Spinal cord (tissue), 10 donors: ENCODE data around the gene ZNF786. TPM values are rescaled to one million over a fixed set of nuclear protein-coding genes. Genes with fewer than 3 reads are reported as not detected.
A peak's percentile ranks its signal among the peaks of the same experiment; 100 is the strongest.
"Not testable (repeated sequence)": the region's sequence is repeated elsewhere in the genome, so short reads cannot be mapped to it uniquely, and the experiment has no call there.

ENCODE experiments used
- DNase-seq, 6 donors: peaks; one replicate each; pipeline versions ENCODE4 v3.0.0 to v3.0.0-alpha.2; 2013 to 2015; ENCODE audit warnings: low spot score in 6 of 6, low read depth in 4 of 6
- H3K27ac ChIP-seq: one replicate; pipeline ENCODE4 v1.5.1; 2013; ENCODE audit warnings: low read depth, low read length, control low read depth
- H3K27me3 ChIP-seq: one replicate; pipeline ENCODE4 v1.6.1; 2013; ENCODE audit warnings: low read length; ENCODE audit not compliant: control insufficient read depth, insufficient read depth
- H3K36me3 ChIP-seq: one replicate; pipeline ENCODE4 v1.6.1; 2013; ENCODE audit warnings: low read length; ENCODE audit not compliant: control insufficient read depth, insufficient read depth
- H3K4me1 ChIP-seq: one replicate; pipeline ENCODE4 v1.6.1; 2013; ENCODE audit warnings: low read length; ENCODE audit not compliant: control insufficient read depth, insufficient read depth
- H3K4me3 ChIP-seq: one replicate; pipeline ENCODE4 v1.5.1; 2013; ENCODE audit warnings: low read depth, low read length, control low read depth
- H3K9me3 ChIP-seq: one replicate; pipeline ENCODE4 v1.6.1; 2013; ENCODE audit warnings: low read length; ENCODE audit not compliant: control insufficient read depth, insufficient read depth
- WGBS: methylation state at CpG from one replicate; pipeline ENCODE4 v1.1.5; 2013; ENCODE audit warnings: missing lambda C conversion rate; ENCODE audit not compliant: insufficient coverage; 5-methylcytosine and 5-hydroxymethylcytosine counted together
- polyA plus RNA-seq, 2 donors: library from polyadenylated mRNA; unstranded; fragments of 120-200 nt; gene quantifications; one replicate each; pipeline ENCODE4 v1.2.1, GENCODE V29; 2013; ENCODE audit not compliant: insufficient read length in 2 of 2
- total RNA-seq, 2 donors: library from RNA; depleted of rRNA in 1 of 2; stranded (reverse); fragments of 120-200 nt in 1 of 2; fragments of >200 nt in 1 of 2; gene quantifications; one replicate each; pipeline versions ENCODE4 v1.2.3 to v1.2.4, GENCODE V29; 2013 to 2014
- donor health status: healthy.

ZNF786 gene
- total and polyA plus RNA-seq, 4 donors: 9.6 to 10.8 (median 10.0) TPM

DNA sequence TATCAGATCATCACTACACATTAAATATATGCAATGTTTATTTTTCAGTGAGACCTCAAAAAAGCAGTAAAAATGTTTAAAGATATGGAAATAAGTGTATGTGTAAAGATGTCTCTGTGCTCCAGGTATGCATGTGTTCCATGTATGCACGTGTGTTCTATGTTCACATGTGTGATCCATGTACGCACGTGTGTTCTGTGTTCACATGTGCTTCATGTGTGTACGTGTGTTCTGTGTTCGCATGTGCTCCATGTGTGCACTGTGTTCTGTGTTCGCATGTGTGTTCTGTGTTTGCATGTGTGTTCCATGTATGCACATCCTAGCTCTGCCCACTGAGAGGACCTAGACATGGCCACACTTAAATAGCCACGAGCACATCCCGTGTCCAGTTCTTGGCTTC is 46.6 kb downstream of the ZNF786 start:
- H3K4me3 ChIP-seq: no peak overlapping the region
- H3K4me1 ChIP-seq: no peaks in the 10 kb centered on the region
- DNase-seq: no peak
- no peak overlapping the region for H3K27ac ChIP-seq
- H3K27me3 ChIP-seq: no peaks in the 10 kb centered on the region
- no peaks in the 10 kb centered on the region for H3K36me3 ChIP-seq
- no peaks in the 10 kb centered on the region for H3K9me3 ChIP-seq
- WGBS: 91% methylated on average over 5 of the region's 8 CpGs

DNA sequence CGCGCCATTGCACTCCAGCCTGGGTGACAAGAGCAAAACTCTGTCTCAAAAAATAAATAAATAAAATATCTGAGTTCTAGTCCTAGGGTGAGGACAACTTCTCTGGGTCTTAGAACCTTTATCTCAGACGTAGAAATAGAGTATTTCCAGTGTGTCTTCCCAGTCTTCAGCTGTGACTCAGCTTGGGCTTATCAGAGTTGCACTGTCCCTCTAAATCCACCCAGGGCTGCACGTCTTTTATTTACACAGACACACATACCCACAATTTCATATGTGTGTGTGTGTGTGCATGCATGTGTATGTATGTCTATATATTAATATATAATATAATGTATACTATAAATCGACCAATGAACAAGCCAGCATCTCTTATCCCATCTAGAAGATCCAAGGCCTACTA is 49.2 kb downstream of the ZNF786 start:
- H3K9me3 ChIP-seq: no peaks in the 10 kb centered on the region
- H3K4me1 ChIP-seq: no peaks in the 10 kb centered on the region
- H3K36me3 ChIP-seq: no peaks in the 10 kb centered on the region
- no peaks in the 10 kb centered on the region for H3K27me3 ChIP-seq
- H3K4me3 ChIP-seq: no peak overlapping the region
- no peak overlapping the region for H3K27ac ChIP-seq
- DNase-seq: no peak
- 100% methylated on average over 1 of the region's 5 CpGs for WGBS

DNA sequence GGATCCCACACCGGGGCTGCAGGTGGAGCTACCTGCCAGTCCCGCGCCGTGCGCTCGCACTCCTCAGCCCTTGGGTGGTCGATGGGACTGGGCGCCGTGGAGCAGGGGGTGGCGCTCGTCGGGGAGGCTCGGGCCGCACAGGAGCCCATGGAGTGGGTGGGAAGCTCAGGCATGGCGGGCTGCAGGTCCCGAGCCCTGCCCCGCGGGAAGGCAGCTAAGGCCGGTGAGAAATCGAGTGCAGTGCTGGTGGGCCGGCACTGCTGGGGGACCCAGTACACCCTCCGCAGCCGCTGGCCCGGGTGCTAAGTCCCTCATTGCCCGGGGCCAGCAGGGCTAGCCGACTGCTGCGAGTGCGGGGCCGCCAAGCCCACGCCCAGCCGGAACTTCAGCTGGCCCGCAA is 51.9 kb downstream of the ZNF786 start:
- not testable (repeated sequence) for H3K27me3 ChIP-seq, H3K9me3 ChIP-seq, DNase-seq, H3K4me1 ChIP-seq, H3K36me3 ChIP-seq, H3K27ac ChIP-seq, H3K4me3 ChIP-seq
- WGBS: 93% methylated on average over 22 of the region's 32 CpGs

DNA sequence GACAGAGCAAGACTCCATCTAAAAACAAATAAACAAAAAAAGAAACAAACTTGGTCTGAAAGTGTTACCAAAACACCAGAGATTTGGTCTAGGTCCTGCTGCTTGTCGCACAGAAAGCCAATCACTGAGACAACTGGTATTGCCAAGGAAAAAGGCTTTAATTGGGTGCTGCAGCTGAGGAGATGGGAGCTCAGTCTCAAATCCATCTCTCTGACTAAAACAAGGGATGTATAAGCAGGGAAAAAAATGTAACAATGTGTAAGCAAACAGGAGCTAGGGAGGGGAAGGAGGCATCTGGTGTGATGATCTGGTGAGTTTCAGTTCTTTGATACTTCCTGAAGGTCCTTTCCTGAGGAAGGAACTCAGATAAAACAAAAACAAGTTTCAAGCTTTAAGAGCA is 53.8 kb downstream of the ZNF786 start:
- H3K27ac ChIP-seq: no peak overlapping the region
- H3K4me3 ChIP-seq: no peak overlapping the region
- DNase-seq: no peak
- no peaks in the 10 kb centered on the region for H3K36me3 ChIP-seq
- no peaks in the 10 kb centered on the region for H3K4me1 ChIP-seq
- H3K27me3 ChIP-seq: no peaks in the 10 kb centered on the region
- 100% methylated on average over 1 of the region's 1 CpG for WGBS
- no peaks in the 10 kb centered on the region for H3K9me3 ChIP-seq

DNA sequence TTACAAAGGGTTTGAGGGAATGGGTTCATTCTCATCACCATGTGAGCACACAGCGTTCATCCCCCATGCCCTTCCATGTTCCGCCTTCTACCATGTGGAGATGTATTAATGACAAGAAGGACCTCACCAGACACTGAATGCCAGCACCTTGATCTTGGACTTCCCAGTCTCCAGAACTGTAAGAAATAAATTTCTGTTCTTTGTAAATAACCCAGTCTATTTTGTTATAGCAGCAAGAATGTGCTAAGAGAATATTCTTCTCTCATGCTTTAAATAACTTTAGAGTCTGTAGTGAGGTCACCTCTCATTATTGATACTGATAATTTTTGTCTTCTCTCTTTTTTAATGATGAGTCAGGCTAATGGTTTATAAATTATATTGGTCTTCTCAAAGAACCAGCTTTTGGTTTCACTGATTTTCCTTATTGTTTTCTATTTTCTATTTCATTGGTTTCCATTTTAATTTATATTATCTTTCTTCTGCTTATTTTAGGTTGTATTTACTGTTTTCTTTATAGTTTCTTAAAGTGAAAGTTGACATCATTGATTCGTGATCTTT is 59.1 kb downstream of the ZNF786 start:
- no peaks in the 10 kb centered on the region for H3K36me3 ChIP-seq
- no peaks in the 10 kb centered on the region for H3K9me3 ChIP-seq
- no peaks in the 10 kb centered on the region for H3K27me3 ChIP-seq
- peaks cover 11% of the 10 kb centered on the region for H3K4me1 ChIP-seq
- WGBS: no CpG with 5 or more reads among the region's 3 CpGs
- no peak overlapping the region for H3K4me3 ChIP-seq
- no peak overlapping the region for H3K27ac ChIP-seq
- no peak for DNase-seq

DNA sequence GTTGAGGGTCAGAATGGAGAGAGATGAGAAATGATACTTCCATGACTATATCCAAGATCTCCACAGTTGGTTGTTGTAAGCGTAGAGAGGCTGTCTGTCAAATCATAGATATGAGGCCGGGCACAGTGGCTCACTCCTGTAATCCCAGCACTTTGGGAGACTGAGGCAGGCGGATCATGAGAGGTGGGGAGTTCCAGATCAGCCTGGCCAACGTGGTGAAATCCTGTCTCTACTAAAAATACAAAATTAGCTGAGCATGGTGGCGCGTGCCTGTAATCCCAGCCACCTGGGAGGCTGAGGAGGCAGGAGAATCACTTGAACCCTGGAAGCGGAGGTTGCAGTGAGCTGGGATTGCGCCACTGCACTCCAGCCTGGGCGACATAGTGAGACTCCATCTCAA is 60.1 kb downstream of the ZNF786 start:
- not testable (repeated sequence) for H3K27ac ChIP-seq, H3K27me3 ChIP-seq, H3K9me3 ChIP-seq, DNase-seq, H3K36me3 ChIP-seq, H3K4me3 ChIP-seq
- 97% methylated on average over 4 of the region's 9 CpGs for WGBS
- peaks cover 15% of the 10 kb centered on the region for H3K4me1 ChIP-seq

DNA sequence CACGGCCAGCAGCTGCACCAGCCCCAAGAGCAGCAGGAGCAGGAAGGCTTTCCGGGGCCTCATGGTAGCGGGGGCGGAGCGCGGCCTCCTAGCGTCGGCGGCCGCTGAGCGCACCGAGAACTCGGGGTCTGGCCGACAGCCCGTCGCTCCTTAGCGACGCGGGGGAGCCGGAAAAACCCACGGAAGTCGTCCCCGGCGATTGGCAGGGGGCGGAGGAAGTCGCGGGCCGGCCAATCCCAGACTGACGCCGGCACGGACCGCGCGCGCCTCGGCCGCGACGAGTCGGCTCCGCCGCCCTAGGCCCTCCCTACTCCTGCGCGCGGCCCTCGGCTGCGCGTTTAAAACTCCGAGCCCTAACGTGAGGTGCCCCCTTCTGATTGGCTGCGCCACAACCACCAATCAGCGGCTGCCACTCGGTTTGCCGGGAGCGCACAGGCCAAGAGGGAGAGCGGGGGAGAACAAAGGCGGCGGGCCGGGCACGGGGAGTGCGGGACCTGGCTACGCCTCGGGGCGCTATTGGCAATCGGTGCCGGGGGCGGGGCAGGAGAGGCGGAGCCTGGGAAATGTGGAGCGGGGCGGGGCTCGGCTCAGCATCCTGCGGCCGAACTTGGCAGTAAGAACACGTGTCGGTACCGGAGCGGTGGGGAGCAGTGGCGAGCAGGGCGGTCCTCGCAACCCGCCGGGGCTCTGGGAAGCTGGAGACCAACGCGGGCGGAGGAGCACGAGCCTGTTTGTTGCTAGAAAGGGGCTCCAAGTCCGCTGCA is 62.0 kb downstream of the ZNF786 start, which contains the start of gene PDIA4:
PDIA4 (minus strand) TSS at position 160 of the 764 bp plus-strand sequence; CDS start at position 63, 97 bp downstream.
- peaks cover 15% of the 10 kb centered on the region for H3K4me1 ChIP-seq
- no peaks in the 10 kb centered on the region for H3K9me3 ChIP-seq
- DNase-seq: peak; percentile 94 to 100 (median 97)
- H3K36me3 ChIP-seq: no peaks in the 10 kb centered on the region
- peak within 1 kb of the TSS; percentile 78 for H3K4me3 ChIP-seq
- no peaks in the 10 kb centered on the region for H3K27me3 ChIP-seq
- peak within 1 kb of the TSS; percentile 89 for H3K27ac ChIP-seq
- WGBS: under 1% methylated on average over 87 of the region's 87 CpGs

DNA sequence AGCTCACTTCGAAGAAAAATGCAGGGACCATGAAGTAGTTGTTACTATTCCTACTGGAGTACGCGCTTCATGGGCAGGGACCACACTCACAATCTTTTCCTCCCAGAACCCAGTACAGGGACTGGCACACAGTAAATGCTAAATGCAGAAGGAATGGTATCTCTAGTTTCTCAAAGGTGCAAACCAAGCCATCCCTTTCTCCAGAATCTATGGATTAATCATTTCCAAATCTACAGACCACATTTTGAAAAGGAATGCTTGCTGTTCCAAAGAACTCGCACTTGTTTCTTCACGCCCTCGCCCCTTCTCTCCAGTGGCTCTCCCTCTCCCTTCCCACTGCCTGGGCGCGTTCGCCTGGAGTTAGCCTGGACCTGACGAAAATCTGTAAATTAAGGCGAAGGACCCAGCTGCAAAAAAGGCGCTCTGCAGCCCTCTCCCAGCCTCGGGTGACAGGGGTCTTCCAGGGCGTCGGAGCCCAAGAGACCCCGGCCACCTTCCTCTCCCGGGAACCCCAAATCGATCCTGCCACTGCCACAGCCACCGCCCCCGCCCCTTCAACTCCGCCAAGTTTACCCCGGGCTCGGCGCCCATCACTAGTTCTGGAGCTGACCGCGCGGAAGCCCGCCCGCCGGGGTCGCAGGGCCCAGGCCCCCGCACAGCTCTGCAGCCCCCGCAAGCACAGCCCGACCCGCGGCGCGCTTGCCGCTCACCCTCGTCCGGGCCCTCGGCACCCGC is 62.7 kb downstream of the ZNF786 start:
- H3K4me3 ChIP-seq: peak overlapping the region; percentile 78
- no peaks in the 10 kb centered on the region for H3K9me3 ChIP-seq
- peaks cover 19% of the 10 kb centered on the region for H3K4me1 ChIP-seq
- no peaks in the 10 kb centered on the region for H3K36me3 ChIP-seq
- no peaks in the 10 kb centered on the region for H3K27me3 ChIP-seq
- WGBS: 0% methylated on average over 37 of the region's 43 CpGs
- DNase-seq: peak in 2 of 6 donors; percentile 4 to 38
- H3K27ac ChIP-seq: peak overlapping the region; percentile 89

DNA sequence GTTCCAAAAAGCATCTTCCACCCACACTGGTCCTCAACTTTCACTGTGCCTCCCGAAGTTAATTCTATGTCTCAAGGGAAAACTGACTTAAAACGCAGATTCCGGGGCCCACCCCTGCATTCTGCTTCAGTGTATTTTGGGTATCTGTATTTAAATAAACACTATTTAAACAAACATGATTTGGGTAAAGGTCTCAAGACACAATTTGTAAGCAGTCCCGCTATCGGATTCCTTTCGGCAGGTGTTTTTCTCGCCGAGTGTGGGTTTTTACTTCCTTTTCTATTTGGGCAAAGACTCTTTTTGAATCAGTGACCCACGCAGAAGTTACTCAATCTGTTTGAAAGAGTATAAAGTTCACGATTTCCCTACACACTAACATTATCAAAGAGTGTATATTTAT is 63.5 kb downstream of the ZNF786 start:
- no peaks in the 10 kb centered on the region for H3K27me3 ChIP-seq
- no CpG with 5 or more reads among the region's 10 CpGs for WGBS
- H3K9me3 ChIP-seq: no peaks in the 10 kb centered on the region
- no peak for DNase-seq
- peaks cover 24% of the 10 kb centered on the region for H3K4me1 ChIP-seq
- H3K27ac ChIP-seq: peak overlapping the region; percentile 89
- peak overlapping the region; percentile 78 for H3K4me3 ChIP-seq
- peaks cover 2% of the 10 kb centered on the region for H3K36me3 ChIP-seq
